ENCODE data around the gene VPS54.

DNA sequence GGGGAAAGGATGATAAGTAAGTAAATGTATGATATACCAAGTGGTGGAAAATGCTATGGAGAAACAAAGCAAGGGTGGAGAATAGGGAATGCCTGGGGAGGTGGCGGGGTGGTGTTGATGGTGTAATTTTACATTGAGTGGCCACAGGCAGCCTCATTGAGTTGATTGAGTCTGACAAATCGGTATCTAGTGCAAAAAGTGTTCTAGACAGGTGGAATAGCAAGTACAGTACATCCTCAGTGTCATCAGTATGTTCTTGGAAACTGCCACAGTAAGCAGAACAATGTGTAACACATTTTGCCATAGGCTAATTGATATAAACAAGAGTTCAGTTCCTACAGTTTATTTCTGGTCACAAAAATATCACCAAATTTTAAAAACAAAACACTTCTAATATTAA is 131.2 kb downstream of the VPS54 start:
- TF ChIP-seq, protein P1, sequence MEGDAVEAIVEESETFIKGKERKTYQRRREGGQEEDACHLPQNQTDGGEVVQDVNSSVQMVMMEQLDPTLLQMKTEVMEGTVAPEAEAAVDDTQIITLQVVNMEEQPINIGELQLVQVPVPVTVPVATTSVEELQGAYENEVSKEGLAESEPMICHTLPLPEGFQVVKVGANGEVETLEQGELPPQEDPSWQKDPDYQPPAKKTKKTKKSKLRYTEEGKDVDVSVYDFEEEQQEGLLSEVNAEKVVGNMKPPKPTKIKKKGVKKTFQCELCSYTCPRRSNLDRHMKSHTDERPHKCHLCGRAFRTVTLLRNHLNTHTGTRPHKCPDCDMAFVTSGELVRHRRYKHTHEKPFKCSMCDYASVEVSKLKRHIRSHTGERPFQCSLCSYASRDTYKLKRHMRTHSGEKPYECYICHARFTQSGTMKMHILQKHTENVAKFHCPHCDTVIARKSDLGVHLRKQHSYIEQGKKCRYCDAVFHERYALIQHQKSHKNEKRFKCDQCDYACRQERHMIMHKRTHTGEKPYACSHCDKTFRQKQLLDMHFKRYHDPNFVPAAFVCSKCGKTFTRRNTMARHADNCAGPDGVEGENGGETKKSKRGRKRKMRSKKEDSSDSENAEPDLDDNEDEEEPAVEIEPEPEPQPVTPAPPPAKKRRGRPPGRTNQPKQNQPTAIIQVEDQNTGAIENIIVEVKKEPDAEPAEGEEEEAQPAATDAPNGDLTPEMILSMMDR (IDR thresholded peaks at IDR 0.05): no peak
- TF ChIP-seq POLR2AphosphoS5 (IDR thresholded peaks at IDR 0.05; ENCODE audit: low read depth, low read length): no peak
